ENCODE data around the gene ADAM15. TPM values are rescaled to one million over a fixed set of nuclear protein-coding genes. Genes with fewer than 3 reads are reported as not detected.

ADAM15 gene
- total RNA-seq, 1 donor from 2014 or later, result 11.3 TPM

DNA sequence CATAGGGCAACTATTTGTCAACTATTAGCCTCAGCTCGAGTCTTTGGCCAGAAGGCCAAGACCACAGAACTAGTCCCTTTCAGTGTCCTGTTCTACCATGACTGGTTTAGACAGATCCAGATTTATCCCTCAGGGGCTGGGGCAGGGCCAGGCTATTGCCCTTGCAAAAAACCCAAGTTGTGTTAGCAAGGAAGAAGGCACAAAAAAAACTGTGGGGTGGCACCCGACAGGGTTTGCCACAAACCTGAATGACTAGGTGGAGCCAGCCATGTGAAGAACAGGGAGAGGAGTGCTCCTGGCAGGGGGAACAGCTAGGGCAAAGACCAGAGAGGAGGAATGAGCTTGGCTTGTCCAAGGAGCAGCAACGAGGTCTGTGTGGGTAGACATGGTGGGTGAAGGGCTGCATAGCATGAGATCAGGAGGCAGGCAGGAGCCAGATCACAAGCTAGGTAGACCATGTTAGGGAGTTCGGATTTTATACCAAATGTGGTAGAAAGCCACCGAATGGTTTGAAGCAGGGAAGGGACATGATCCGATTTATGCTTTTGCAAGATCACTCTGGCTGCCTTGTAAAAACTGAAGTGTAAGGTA, 13.2 kb upstream of the ADAM15 start:
- ChIA-PET POLR2A (no interaction called here), CTCF (interaction anchor here (0.8 kb wide), 1 partner anchor 13 kb away, joined by 3 read pairs; the partner anchor contains the start of gene ADAM15)
- Mint-ChIP-seq H3K4me3 (no peak overlapping the region), H3K27me3 (peaks cover 8% of the 10 kb centered on the region), H3K36me3 (ENCODE audit: low read depth) (no peaks in the 10 kb centered on the region), H3K27ac (no peak overlapping the region), H3K4me1 (no peaks in the 10 kb centered on the region), H3K9me3 (no peaks in the 10 kb centered on the region)
- intact Hi-C loops (cut with micrococcal nuclease), result no loop called here
- TF ChIP-seq, protein P1, sequence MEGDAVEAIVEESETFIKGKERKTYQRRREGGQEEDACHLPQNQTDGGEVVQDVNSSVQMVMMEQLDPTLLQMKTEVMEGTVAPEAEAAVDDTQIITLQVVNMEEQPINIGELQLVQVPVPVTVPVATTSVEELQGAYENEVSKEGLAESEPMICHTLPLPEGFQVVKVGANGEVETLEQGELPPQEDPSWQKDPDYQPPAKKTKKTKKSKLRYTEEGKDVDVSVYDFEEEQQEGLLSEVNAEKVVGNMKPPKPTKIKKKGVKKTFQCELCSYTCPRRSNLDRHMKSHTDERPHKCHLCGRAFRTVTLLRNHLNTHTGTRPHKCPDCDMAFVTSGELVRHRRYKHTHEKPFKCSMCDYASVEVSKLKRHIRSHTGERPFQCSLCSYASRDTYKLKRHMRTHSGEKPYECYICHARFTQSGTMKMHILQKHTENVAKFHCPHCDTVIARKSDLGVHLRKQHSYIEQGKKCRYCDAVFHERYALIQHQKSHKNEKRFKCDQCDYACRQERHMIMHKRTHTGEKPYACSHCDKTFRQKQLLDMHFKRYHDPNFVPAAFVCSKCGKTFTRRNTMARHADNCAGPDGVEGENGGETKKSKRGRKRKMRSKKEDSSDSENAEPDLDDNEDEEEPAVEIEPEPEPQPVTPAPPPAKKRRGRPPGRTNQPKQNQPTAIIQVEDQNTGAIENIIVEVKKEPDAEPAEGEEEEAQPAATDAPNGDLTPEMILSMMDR (IDR thresholded peaks at IDR 0.05), result no peak
- no peak for ATAC-seq (ENCODE audit: low read depth)
- no peak for DNase-seq

DNA sequence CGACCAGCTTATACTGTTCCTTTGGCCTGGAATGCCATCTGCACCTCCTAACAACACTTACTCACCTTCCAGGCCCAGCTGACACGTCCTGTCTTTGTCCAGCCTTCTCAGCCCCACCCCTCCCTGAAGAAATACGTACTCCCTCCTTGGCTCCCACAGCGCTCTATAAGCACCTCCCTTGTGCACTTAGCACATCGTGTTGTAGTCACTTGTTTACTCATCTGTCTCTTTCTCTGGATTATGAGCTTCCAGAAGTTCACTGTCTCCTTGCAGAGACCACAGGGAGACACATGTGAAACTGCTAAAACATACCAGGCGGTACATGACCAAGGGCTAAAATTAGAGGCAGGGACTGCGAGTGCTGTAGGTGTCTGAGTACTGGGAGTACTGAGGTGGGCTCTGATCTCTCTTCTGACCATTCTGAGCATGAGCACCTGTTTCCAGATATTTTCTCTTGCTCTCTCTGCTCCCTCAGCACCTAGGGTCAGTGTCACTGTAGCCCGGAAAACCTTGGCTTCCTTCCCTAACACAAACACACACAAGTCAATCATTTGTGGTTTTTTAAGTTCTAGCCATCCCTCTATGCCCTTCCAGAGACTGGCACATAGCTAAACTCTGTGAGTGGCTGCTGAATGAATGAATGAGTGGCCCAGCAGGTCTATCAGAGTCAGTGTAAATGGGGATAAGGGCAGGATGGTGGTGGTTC, 12.4 kb upstream of the ADAM15 start:
- peaks cover 8% of the 10 kb centered on the region for H3K27me3 Mint-ChIP-seq
- no peak for ATAC-seq (ENCODE audit: low read depth)
- H3K27ac Mint-ChIP-seq, result no peak overlapping the region
- no peaks in the 10 kb centered on the region for H3K9me3 Mint-ChIP-seq
- no peaks in the 10 kb centered on the region for H3K36me3 Mint-ChIP-seq (ENCODE audit: low read depth)
- POLR2A ChIA-PET, result no interaction called here
- intact Hi-C loops (cut with micrococcal nuclease), result no loop called here
- DNase-seq, result no peak
- no peak overlapping the region for H3K4me3 Mint-ChIP-seq
- no peaks in the 10 kb centered on the region for H3K4me1 Mint-ChIP-seq
- CTCF ChIA-PET, result interaction anchor here (0.8 to 1.5 kb wide), 2 partner anchors 12 to 23 kb away, joined by 3 to 7 read pairs; partner anchors contain the start of gene ADAM15
- TF ChIP-seq, protein P1 (IDR thresholded peaks at IDR 0.05), result no peak

DNA sequence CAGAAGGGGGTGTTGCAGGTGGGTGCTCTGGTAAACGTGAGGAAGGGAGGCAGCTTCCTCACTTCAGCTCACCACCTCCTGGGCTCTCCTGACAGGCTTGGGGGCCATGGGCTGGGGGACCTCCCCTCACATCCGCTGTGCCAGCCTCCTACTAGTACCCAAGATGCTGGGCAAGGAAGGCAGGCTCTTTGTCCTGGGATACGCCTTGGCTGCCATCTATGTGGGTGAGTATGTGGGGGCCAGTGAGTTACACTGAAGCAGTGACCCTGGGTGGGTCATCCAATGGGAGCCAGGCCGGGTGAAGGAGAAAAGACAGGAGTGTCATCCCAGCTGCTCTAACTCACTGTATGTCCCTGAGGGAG, 11.8 kb upstream of the ADAM15 start:
- DNase-seq, result no peak
- ATAC-seq (ENCODE audit: low read depth), result no peak
- Mint-ChIP-seq H3K27me3 (peaks cover 8% of the 10 kb centered on the region), H3K4me1 (no peaks in the 10 kb centered on the region), H3K27ac (no peak overlapping the region), H3K9me3 (no peaks in the 10 kb centered on the region), H3K36me3 (ENCODE audit: low read depth) (no peaks in the 10 kb centered on the region), H3K4me3 (no peak overlapping the region)
- ChIA-PET CTCF (interaction anchor here (1.5 kb wide), 1 partner anchor 22 kb away, joined by 7 read pairs; no protein-coding TSS in a partner anchor), POLR2A (interaction anchor here (0.7 kb wide), 1 partner anchor 72 kb away, joined by 6 read pairs; no protein-coding TSS in a partner anchor)
- TF ChIP-seq, protein P1 (IDR thresholded peaks at IDR 0.05), result no peak
- intact Hi-C loops (cut with micrococcal nuclease), result no loop called here

- ATAC-seq (ENCODE audit: low read depth) (no peak), DNase-seq (no peak)
- CTCF ChIA-PET, result interaction anchor here (9.6 kb wide), 1 partner anchor 20 kb away, joined by 101 read pairs; the partner anchor contains the start of gene EFNA4
- TF ChIP-seq, protein P1 (IDR thresholded peaks at IDR 0.05), result no peak
- H3K27ac Mint-ChIP-seq, result no peak overlapping the region
- POLR2A ChIA-PET, result interaction anchor here (0.6 kb wide), 1 partner anchor 30 kb away, joined by 3 read pairs; no protein-coding TSS in a partner anchor
- no peaks in the 10 kb centered on the region for H3K36me3 Mint-ChIP-seq (ENCODE audit: low read depth)
- intact Hi-C loops (cut with micrococcal nuclease), result no loop called here
- peaks cover 8% of the 10 kb centered on the region for H3K27me3 Mint-ChIP-seq
- H3K4me1 Mint-ChIP-seq, result peaks cover 4% of the 10 kb centered on the region
- H3K9me3 Mint-ChIP-seq, result no peaks in the 10 kb centered on the region
- H3K4me3 Mint-ChIP-seq, result no peak overlapping the region
Observed at GRCh38 chr1:155040358-155041093, 10.6 kb upstream of the ADAM15 start.

- intact Hi-C loops (cut with micrococcal nuclease), result no loop called here
- no peak overlapping the region for H3K27ac Mint-ChIP-seq
- no peak overlapping the region for H3K4me3 Mint-ChIP-seq
- ChIA-PET CTCF (interaction anchor here (0.9 to 9.6 kb wide), 2 partner anchors 18 to 42 kb away, joined by 4 to 101 read pairs; partner anchors contain the start of gene EFNA4), POLR2A (no interaction called here)
- ATAC-seq (ENCODE audit: low read depth) (no peak), DNase-seq (no peak)
- H3K9me3 Mint-ChIP-seq, result no peaks in the 10 kb centered on the region
- peaks cover 8% of the 10 kb centered on the region for H3K27me3 Mint-ChIP-seq
- TF ChIP-seq, protein P1 (IDR thresholded peaks at IDR 0.05), result no peak
- peaks cover 4% of the 10 kb centered on the region for H3K4me1 Mint-ChIP-seq
- H3K36me3 Mint-ChIP-seq (ENCODE audit: low read depth), result no peaks in the 10 kb centered on the region
Observed at GRCh38 chr1:155042789-155043188, 8.3 kb upstream of the ADAM15 start.

All from activated B cell treated with CpG ODN at 0.5 μM for 24 hours (primary cell).